Measurements from ENCODE around the gene ACTR3C. TPM values are rescaled to one million over a fixed set of nuclear protein-coding genes. Genes with fewer than 3 reads are reported as not detected.
"Not testable (repeated sequence)": the region's sequence is repeated elsewhere in the genome, so short reads cannot be mapped to it uniquely, and the experiment has no call there.

The ACTR3C gene
- total and polyA plus RNA-seq, 2 donors (not counting 1 experiment from before 2014, with no cell fraction given): 4.0 to 20.7 TPM

- ATAC-seq (ENCODE audit: low read depth); H3K4me2 ChIP-seq (replicated peaks; ENCODE audit: low read depth, low read length, poor library complexity, severe bottlenecking); H3K27ac Mint-ChIP-seq; H3K27ac ChIP-seq (ENCODE audit: low read length in 2 of 2); H2AFZ ChIP-seq (ENCODE audit: insufficient read depth, low read depth, low read length, poor library complexity, severe bottlenecking); H3K9ac ChIP-seq (ENCODE audit: low read length); H3K9me3 ChIP-seq (ENCODE audit: control extremely low read depth in 1 of 3, control insufficient read depth in 2 of 3, insufficient read depth in 1 of 3, low read length in 2 of 3); H3K36me3 ChIP-seq (replicated peaks in 1 of 2; ENCODE audit: control extremely low read depth in 1 of 2, control insufficient read depth in 1 of 2, extremely low read depth in 1 of 2, insufficient read depth in 2 of 2, low read length in 1 of 2); H3K9me3 Mint-ChIP-seq (ENCODE audit: insufficient read depth); H3K79me2 ChIP-seq (ENCODE audit: control insufficient read depth, insufficient read depth, low read length); CTCF ChIA-PET; intact Hi-C loops (cut with micrococcal nuclease); H3K4me1 Mint-ChIP-seq; H4K20me1 ChIP-seq (ENCODE audit: control insufficient read depth, insufficient read depth, low read length, poor library complexity, severe bottlenecking); H3K4me1 ChIP-seq (ENCODE audit: control insufficient read depth in 2 of 2, insufficient read depth in 2 of 2, low read length in 2 of 2); H3K4me3 ChIP-seq (ENCODE audit: control extremely low read depth in 1 of 5, extremely low read depth in 1 of 5, insufficient read depth in 1 of 5, low read depth in 2 of 5, low read length in 4 of 5); H3K27me3 Mint-ChIP-seq; H3K4me3 Mint-ChIP-seq; DNase-seq; POLR2A ChIA-PET; H3K27me3 ChIP-seq (replicated peaks in 1 of 4; ENCODE audit: control extremely low read depth in 1 of 4, control insufficient read depth in 3 of 4, insufficient read depth in 4 of 4, low read length in 3 of 4): not testable (repeated sequence)
- WGBS (ENCODE audit: insufficient coverage): no CpG with 5 or more reads among the region's 25 CpGs
Measured at GRCh38 chr7:150281681-150282403, 41.5 kb downstream of the ACTR3C start.

- H3K9me3 ChIP-seq (ENCODE audit: control extremely low read depth in 1 of 3, control insufficient read depth in 2 of 3, insufficient read depth in 1 of 3, low read length in 2 of 3); POLR2A ChIA-PET; ATAC-seq (ENCODE audit: low read depth); H4K20me1 ChIP-seq (ENCODE audit: control insufficient read depth, insufficient read depth, low read length, poor library complexity, severe bottlenecking); H3K36me3 ChIP-seq (replicated peaks in 1 of 2; ENCODE audit: control extremely low read depth in 1 of 2, control insufficient read depth in 1 of 2, extremely low read depth in 1 of 2, insufficient read depth in 2 of 2, low read length in 1 of 2); CTCF ChIA-PET; H3K4me1 Mint-ChIP-seq; H3K79me2 ChIP-seq (ENCODE audit: control insufficient read depth, insufficient read depth, low read length); H3K27ac ChIP-seq (ENCODE audit: low read length in 2 of 2); H3K27me3 ChIP-seq (replicated peaks in 1 of 4; ENCODE audit: control extremely low read depth in 1 of 4, control insufficient read depth in 3 of 4, insufficient read depth in 4 of 4, low read length in 3 of 4); H3K9ac ChIP-seq (ENCODE audit: low read length); DNase-seq; H3K4me3 ChIP-seq (ENCODE audit: control extremely low read depth in 1 of 5, extremely low read depth in 1 of 5, insufficient read depth in 1 of 5, low read depth in 2 of 5, low read length in 4 of 5); H3K9me3 Mint-ChIP-seq (ENCODE audit: insufficient read depth); H2AFZ ChIP-seq (ENCODE audit: insufficient read depth, low read depth, low read length, poor library complexity, severe bottlenecking); H3K27me3 Mint-ChIP-seq; H3K4me1 ChIP-seq (ENCODE audit: control insufficient read depth in 2 of 2, insufficient read depth in 2 of 2, low read length in 2 of 2); H3K4me2 ChIP-seq (replicated peaks; ENCODE audit: low read depth, low read length, poor library complexity, severe bottlenecking); H3K27ac Mint-ChIP-seq; H3K4me3 Mint-ChIP-seq: not testable (repeated sequence)
- WGBS (ENCODE audit: insufficient coverage): 90% methylated on average over 2 of the region's 11 CpGs
- intact Hi-C loops (cut with micrococcal nuclease): loop anchor here (10.0 kb wide), 1 partner anchor 394 kb away; no protein-coding TSS in a partner anchor
Measured at GRCh38 chr7:150278383-150278782, 45.0 kb downstream of the ACTR3C start.
